GM13977 (cell line): ENCODE data around the gene ATP10A.

Experiments
- DNase-seq: peaks from one replicate; pipeline ENCODE4 v3.0.0; 2012; ENCODE audit warnings: low spot score
- in situ Hi-C: fragments of 300-500 bp; cut with MboI; formaldehyde crosslinking; loops from one replicate; pipeline ENCODE4 v1.12.0; 2022; ENCODE audit warnings: low sequenced_read_pairs, low pct_unique_long_range_greater_than_20kb, mixed read lengths, inconsistent platforms; ENCODE audit not compliant: unreplicated experiment
- TF ChIP-seq, protein P1 (sequence below): IDR thresholded peaks from 2 replicates; pipeline ENCODE4 v1.5.1; 2012; ENCODE audit warnings: mild to moderate bottlenecking, control low read depth; ENCODE audit not compliant: insufficient read depth; ENCODE audit errors: extremely low read depth, missing control alignments

ATP10A gene

GRCh38 chr15:25812073-25812472 is 51.1 kb downstream of the ATP10A start:
- DNase-seq, result no peak
- TF ChIP-seq, protein P1, sequence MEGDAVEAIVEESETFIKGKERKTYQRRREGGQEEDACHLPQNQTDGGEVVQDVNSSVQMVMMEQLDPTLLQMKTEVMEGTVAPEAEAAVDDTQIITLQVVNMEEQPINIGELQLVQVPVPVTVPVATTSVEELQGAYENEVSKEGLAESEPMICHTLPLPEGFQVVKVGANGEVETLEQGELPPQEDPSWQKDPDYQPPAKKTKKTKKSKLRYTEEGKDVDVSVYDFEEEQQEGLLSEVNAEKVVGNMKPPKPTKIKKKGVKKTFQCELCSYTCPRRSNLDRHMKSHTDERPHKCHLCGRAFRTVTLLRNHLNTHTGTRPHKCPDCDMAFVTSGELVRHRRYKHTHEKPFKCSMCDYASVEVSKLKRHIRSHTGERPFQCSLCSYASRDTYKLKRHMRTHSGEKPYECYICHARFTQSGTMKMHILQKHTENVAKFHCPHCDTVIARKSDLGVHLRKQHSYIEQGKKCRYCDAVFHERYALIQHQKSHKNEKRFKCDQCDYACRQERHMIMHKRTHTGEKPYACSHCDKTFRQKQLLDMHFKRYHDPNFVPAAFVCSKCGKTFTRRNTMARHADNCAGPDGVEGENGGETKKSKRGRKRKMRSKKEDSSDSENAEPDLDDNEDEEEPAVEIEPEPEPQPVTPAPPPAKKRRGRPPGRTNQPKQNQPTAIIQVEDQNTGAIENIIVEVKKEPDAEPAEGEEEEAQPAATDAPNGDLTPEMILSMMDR, result no peak
- in situ Hi-C loops, result no loop called here

DNA sequence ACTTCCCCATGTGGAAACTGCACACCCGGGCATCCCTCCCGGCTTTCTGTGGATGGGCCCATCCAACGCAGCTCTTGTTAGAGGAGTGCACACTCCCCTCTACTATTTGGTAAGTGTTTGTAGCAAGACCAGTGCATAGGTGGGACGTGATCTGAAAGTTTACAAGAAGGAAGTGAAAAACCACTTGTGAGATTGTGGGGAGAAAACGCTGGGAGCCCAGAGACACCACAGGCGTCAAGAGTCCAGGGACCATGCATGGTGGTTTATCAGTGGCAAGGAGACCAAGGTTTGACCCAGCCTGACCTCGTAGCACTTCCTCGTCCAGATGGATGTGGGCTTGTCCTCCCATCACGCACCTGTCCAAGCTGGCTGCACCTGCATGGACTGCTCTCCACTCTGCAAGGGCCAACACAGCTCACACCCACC is 51.6 kb downstream of the ATP10A start:
- no peak for DNase-seq
- TF ChIP-seq, protein P1, result no peak
- in situ Hi-C loops, result no loop called here

- in situ Hi-C loops, result no loop called here
- no peak for DNase-seq
- TF ChIP-seq, protein P1, result no peak
Measured at GRCh38 chr15:25810631-25811091, 52.5 kb downstream of the ATP10A start.

DNA sequence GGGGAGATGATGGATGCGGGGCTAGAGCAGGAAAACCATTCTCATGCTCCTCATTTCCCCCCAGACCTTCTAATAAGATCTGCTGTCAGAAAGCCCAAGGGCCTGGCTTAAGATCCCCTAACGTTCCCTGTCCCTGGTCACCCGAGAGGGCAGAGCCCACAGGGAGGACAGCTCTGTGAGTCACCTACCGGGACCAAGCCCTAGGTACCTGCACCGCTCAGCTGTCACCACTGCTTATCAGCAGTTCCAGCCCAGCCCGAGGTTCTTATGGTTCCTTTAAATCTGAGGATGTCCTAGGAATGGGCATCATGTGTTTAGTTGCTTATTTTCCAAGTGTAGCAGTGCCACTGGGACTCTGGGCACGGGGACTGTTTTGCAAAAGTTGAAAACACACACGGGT is 53.0 kb downstream of the ATP10A start:
- in situ Hi-C loops, result no loop called here
- DNase-seq, result no peak
- TF ChIP-seq, protein P1, result no peak

DNA sequence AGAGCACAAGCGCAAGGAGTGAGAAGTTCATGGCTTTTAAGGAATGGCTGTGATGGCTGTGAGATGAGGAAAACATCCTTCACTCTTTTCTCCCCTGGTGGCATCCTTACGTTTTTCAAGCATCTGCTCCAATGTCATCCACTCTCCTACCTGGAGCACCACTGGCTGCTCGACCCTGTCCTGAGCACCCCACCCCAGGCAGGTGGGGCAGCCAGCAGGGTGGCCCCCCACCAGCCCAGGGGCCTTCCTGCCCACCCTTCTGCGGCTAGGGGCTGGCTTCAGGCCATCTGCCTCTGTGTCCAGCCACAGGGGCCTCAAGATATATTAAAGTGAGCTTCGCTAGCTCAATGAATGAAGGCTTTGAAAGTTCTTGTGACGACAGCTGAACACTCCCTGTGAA is 56.1 kb downstream of the ATP10A start:
- in situ Hi-C loops, result no loop called here
- TF ChIP-seq, protein P1, result no peak
- no peak for DNase-seq

DNA sequence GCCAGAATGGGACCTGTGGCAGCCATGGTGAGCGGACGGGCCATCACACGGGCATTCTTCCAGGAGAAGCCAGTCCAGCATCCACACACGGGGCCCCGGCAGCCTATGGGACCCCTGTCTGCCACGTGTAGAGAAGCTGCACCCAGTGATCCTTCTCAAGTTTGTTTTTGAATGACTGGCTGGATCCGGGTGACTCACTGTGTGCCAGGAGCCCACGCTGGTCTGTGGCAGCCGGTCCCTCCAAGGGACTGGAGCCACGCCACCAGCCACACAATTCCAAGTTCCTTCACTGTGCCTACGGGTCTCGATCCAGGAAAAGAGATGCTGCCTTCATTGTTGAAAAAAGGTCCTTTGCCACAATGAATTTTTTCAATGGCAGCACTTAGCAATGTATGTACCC is 58.1 kb downstream of the ATP10A start:
- in situ Hi-C loops, result no loop called here
- DNase-seq, result no peak
- TF ChIP-seq, protein P1, result no peak

GRCh38 chr15:25804451-25804850 is 58.7 kb downstream of the ATP10A start:
- in situ Hi-C loops, result no loop called here
- no peak for DNase-seq
- TF ChIP-seq, protein P1, result no peak
